ENCODE results near the gene SPTSSA.
A peak's percentile ranks its signal among the peaks of the same experiment; 100 is the strongest.

Gene SPTSSA

DNA sequence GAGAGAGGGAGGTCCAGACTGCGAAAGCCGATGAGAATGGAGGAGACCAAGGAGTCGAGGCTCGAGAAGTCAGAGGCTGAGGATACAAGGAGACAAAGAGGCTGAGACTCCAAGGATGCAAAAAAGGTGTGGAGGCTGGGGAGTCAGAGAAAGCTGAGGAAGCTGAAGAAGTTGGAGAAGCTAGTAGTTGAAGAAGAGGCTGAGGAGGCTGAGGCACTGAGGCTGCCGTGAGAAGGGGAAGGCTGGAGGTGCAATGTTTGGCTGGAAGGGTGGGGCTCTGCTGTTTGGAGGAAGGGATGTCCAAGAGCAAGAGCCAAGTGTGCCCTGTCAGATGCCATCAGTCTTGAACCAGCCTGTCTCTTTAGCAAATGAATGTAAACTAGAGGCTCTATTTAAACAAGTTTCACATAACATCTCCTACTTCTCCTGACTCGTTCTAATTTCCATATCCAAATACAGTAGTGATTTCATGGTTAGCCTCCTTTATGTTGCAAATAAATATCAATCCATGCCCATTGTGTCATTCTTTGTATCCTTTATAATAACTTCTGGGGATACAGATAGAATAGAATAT lies 10.8 kb upstream of the SPTSSA start:
- DNase-seq (ENCODE audit: extremely low read depth in 1 of 2, low read depth in 1 of 2), result no peak

DNA sequence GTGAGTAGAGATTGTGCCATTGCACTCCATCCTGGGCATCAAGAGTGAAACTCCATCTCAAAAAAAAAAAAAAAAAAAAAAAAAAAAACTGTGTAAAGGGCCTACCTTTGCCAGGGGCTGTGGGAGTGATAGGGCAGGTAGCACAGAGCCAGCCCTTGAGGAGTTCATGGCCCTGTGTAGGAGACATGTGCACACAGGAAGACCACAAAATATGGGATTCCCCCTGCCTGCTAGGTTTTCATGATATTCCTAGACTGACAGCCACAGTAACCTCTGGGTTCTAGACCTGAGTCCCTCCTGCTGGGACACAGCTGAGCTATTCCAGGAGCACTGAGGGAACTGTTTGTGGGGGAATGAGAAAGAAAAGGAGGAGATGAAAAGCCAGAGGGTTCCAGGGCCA lies 8.3 kb upstream of the SPTSSA start:
- DNase-seq (ENCODE audit: extremely low read depth in 1 of 2, low read depth in 1 of 2), result no peak

DNA sequence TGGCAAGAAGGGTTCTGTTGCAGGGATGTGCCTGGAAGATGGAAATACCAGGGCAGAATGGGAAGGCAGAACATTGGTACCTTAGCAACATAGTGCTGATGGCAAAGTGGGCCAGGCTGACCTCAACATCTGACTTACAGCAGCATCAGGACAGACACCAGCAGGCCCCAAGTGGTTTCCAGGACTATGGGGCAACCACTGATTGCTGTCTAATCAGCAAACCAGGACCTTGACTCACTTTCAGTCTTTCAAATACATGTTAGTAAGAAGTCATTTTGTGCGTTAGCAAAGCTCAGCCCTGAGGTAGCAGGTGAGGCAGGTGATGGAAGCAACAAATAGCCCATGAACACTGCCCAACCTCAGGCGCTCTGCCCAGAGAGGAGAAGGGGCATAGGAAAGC lies 4.7 kb upstream of the SPTSSA start:
- no peak for DNase-seq (ENCODE audit: extremely low read depth in 1 of 2, low read depth in 1 of 2)

DNA sequence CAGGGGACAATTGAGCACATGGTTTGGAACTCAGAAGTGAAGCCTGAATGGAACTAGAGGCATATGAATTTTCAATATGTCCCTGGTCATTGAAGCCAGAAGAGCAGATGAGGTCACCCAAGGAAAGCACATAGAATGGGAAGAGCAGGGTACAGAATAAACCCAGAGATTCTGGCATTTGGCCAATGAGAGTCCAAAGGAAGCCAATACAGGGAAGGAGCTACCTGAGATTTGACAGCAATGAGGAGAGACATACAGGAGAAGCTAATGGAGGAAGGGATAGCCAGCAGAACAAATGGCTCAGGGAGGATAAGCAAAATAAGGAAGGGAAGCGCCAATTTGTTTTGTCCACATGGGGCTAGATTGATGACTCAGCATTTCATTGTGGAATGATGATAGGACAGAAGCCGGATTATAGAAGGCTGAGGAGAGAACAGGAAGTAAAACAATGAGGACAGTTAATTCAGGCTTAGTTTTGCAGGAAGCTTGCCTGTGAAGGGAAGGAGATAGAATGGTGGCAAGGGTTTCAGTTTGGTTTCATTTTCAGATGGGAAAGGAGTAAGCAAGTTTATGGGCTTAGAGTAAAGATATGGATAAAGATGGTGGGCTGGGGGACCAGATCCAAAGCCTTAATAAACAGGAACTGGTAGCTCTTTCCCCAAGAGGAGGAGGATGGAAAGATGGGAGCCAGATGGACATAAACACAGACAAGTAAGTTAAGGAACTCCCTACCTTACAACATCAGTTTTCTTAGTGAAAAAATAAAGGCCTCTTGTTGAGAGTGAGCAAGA lies 3.2 kb upstream of the SPTSSA start:
- no peak for DNase-seq (ENCODE audit: extremely low read depth in 1 of 2, low read depth in 1 of 2)

DNA sequence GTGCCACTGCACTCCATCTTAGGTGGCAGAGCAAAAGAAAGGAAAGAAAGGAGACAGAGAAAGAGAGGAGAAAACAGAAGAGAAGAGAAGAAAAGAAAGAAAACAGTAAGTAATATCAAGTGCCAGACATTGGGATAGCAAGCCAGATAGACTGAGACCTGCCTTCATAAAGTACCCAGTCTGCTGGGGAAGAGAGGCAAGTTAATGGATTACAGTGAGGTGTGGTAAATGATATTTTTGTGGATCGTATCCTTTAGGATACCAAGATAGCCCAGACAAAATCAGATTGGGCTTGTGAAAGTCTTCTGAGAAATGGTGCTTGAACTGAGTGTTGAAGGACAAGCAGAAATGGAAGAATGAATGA lies 1.5 kb upstream of the SPTSSA start:
- DNase-seq (ENCODE audit: extremely low read depth in 1 of 2, low read depth in 1 of 2), result no peak

DNA sequence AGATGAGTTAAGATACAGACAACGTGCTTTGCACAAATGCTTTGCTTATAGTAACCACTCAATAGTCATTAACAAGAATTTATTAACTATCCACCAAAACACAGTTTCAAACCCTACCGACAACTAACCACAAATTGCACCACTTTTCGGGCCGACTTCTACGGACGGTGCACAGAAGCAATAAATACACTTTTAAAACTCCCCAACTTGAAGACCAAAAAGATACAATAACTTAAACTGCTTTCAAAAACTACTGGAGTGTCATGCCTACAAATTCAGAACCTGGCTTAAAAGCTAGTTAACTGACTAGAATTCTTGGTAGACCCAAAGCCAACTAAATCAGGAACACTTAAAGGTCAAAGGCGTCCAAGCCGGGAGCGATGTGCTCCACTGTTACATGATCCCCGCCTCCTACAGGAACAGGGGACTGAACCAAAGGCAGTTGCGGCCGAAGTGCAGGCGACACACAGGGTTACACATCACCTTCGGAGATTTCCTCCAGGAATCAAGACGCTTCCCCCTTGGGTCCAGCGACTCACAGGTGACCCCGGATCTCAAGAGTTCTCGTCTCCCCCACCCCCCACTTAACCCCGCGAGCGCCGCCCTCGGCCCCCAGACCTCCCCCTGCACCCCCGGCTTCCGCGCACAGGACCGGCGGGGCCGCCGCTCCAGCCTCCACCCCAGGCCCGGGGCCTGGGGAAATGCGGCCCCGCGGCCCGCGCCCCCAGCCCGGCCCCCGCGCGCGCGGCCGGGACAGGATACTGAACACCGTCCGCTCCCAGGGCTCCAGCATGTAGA lies 507 bp downstream of the SPTSSA start:
- peak in 1 of 2 donors; percentile 1 for DNase-seq (ENCODE audit: extremely low read depth in 1 of 2, low read depth in 1 of 2)

DNA sequence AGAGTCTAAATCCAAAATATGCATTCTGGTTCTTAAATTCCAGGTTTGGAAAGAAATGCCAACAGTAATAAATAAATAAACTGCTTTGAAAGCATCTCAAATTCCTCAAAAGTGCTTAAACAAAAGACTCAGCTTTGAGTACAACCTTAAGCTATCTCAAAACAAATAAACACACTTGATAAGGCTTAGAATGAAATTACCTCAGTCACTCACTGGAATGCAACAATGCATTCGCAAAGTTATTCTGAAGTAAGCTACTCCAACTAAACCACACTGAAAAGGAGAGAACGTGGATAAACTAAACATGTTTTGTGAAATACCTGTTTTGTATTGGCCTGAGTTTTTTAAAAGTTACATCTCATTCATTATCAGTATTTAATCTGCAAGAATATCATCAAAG lies 1.2 kb downstream of the SPTSSA start:
- no peak for DNase-seq (ENCODE audit: extremely low read depth in 1 of 2, low read depth in 1 of 2)

DNA sequence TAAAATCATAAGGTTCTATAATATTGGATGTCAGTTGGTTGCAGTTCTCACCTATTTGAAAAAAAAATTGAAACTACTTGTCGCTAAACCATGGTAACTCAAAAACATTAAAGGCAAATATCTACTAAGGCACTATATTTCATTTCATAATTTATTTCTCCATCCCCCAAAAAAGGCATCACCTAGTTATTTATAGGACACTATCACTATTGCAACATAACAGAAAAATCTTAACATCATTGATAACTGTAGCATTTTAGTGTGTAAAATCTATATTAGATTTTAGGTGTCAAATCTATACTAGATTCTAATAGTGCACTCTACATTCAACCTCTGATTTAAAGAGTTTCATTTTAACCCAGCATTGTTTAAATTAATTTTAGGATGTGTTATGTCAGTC lies 1.7 kb downstream of the SPTSSA start:
- no peak for DNase-seq (ENCODE audit: extremely low read depth in 1 of 2, low read depth in 1 of 2)

DNA sequence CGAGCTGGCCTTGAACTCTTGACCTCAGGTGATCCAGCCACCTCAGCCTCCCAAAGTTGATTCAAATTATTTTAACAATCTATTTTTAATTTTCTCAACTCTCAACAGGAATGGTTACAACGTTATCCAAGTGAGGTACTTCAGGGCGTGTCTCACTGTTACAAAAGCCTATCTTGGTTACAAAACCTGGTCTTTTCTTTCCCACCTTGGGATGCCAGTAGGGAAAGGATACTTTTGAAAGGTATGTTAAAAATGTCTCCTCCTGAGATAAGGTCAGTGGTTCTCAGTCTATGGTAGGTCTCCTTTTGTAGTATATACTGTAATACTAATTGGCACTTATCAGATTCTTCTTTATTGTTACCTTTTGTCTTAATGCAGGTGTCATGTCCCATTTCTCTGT lies 4.9 kb downstream of the SPTSSA start:
- DNase-seq (ENCODE audit: extremely low read depth in 1 of 2, low read depth in 1 of 2), result no peak

DNA sequence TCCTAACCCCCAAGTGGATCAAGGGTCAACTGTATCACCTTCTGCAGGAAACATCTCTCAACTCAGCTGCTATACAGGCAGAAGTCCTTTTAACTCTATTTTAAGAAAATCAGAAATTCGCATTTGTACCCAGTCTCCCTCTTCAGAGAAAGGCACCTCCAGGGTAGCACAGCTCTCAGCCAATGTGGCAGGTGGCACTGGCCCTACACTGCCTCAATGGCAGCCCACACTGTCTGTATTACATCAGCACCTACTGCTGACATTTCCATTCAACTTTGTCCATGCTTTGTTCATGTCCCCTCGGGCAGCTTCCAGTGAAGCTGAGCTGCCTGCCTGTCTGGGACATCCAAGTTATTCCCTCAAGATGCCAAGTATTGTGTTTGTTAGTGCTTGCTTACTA lies 8.8 kb downstream of the SPTSSA start:
- no peak for DNase-seq (ENCODE audit: extremely low read depth in 1 of 2, low read depth in 1 of 2)

DNA sequence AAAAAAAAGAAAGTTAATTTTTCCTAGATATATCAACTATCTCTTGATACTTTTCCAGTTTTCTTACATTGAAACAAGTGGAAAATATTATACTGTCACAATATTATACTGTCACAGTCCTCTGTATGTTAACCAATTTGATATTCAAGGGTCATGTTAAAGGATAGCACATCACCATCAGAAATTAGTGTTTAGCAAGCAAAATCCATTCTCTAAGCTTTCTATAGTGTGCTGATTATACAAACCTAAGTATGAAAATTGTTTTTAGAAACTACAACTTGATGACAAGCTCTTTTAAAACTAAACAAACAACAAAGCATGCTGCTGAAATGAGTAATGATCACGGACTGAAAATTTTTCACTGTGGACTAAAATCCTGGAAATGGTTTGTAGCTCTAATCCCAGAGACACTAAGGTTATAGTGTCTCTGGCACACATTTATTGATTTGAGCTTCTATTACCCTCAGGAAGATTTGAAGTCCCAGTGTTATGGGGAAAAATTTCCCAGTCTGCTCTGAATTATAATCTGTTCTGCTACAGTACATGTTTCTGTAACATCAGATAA lies 9.7 kb downstream of the SPTSSA start:
- no peak for DNase-seq (ENCODE audit: extremely low read depth in 1 of 2, low read depth in 1 of 2)

DNA sequence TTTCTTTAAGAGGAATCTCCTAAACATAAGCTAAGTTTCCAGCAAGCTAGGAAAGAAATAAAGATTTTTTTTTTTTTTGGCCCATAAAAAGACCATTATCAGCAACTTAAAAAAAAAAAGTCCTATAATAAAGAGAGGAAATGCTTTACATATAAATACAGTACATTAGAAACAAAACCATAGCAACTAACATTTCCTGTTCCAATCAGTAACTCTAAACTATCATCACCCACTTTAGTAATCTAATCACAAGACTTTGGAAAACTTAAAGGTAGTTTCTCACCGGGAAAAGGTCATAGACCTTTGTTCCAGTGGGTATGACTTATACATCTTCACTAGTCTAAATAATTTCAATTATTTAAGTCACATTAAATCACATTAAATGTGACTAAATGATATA lies 11.1 kb downstream of the SPTSSA start:
- no peak for DNase-seq (ENCODE audit: extremely low read depth in 1 of 2, low read depth in 1 of 2)

DNA sequence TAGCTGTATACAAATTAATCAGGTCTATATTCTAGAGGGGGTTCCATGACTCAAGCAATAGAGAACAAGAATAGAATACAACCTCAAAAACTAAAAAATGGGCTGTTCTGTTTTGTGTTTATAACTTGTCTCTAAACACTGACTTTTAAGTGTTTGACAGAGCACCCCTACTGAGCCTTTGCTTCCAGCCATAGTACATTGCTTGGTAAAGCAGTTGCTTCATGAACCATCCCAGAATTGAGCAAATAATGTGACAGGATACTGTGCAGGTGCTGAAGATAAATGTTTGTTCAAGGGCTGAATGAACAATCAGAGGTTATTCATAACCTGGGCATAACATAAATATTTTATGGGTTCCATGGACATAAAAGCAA lies 11.5 kb downstream of the SPTSSA start:
- DNase-seq (ENCODE audit: extremely low read depth in 1 of 2, low read depth in 1 of 2), result no peak

DNA sequence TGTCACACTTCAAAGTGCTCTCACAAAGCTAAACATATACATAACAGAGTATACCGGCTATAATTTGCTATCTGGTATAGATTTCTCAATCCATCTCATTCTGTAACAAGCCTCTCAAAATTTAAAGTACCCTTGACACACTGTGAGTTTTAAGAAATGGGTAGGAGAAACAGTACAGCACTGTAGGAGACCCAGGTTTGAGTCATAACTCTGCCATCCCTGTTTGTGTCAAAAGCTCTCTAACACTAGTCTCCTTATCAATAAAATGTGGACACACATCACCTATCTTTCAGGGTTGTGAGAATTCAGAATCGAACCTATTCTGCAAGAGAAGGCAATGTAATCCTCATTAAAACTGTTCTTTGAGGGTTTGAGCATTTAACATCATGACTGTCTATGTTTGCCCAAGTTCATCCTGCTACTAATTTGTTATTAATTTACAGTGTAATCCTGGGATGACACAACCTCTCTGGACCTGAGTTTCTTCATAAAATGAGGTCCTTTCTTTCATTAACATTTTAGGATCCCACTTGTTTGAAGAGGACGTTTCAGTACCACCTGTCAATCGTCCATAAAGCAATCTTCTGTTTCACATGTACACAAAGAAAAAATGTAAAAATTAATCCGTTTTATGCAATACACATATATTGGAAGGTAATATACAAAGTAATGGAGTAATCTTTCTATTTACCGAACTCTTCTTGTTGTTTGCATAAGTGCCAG lies 12.1 kb downstream of the SPTSSA start:
- no peak for DNase-seq (ENCODE audit: extremely low read depth in 1 of 2, low read depth in 1 of 2)

DNA sequence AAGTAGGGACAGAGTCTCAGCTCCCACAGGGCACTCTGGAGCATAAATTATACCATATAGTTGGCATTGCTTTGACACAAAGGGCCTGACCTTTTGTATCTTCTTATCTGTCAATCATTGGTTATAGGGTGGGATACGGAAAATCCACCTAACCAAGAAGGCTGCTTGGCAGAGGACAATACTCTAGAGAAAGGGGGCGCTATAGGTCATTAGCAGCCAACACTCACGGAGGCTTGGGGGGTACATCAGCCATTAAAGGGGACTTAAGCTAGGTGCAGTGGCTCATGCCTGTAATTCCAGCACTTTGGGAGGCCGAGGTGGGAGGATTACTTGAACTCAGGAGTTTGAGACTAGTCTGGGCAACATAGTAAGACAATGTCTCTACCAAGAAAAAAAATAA lies 22.9 kb downstream of the SPTSSA start:
- no peak for DNase-seq (ENCODE audit: extremely low read depth in 1 of 2, low read depth in 1 of 2)

DNA sequence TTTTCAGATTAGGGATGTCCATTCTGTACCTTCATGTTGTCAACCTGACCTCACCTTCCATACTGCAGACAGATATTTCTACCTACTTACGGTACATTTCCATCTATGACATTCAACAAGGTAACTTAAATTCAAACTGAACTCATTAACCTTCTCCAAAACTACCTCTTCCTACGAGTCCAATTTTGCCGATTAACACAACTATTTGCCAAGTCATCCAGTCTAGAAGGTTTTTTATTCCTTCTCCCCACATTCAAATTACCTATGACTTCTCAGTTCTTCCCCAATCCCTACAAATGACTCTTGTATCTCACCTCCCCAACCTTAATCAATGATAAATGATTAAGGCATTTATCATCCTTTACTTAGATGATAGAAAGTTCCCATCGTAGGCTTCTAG lies 23.6 kb downstream of the SPTSSA start:
- DNase-seq (ENCODE audit: extremely low read depth in 1 of 2, low read depth in 1 of 2), result no peak

DNA sequence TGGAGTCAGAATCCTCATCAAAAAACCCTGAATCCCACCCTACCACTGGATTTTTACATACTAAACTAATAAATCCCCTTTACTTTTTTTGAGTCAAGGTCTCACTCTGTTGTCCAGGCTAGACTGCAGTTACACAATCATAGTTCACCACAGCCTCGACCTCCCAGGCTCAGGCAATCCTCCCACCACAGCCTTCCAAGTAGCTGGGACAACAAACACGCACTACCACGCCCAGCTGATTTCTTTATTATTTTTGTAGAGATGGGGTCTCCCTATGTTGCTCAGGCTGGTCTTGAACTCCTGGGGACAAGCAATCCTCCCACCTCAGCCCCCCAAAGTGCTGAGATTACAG lies 24.3 kb downstream of the SPTSSA start:
- DNase-seq (ENCODE audit: extremely low read depth in 1 of 2, low read depth in 1 of 2), result no peak

DNA sequence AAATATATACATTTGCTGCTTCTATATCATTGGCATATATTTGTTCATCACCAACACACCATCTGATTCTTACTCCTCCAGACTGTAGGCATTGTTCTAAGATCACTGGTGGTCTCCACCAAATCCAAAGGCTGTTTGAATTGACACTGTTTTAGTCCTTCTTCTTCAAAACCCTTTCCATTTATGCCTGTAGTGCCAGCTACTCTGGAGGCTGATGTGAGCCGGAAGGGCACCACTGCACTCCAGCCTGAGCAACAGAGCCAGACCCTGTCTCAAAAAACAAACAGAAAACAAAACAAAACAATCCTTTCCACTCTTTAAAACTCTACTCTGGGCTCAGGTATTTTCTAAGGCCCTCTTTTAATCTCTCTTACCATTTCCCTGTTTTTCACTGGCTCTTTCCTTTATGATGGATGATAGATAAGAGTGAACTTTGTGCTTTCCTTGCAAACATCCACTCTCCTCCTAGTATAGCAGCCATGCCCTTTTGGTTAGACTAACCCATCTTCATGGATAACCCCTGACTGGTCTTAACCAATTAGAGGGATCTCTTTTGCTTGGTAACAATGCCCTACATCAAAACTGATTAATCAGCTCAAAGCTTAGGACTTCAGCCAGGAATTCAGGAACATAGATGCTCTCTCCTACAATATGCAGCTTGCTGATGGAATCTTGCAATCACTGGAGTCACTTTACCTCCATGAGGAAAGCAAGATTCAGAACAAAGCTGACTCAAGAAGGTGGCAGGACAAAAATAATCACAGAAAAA lies 24.9 kb downstream of the SPTSSA start:
- DNase-seq (ENCODE audit: extremely low read depth in 1 of 2, low read depth in 1 of 2), result no peak

DNA sequence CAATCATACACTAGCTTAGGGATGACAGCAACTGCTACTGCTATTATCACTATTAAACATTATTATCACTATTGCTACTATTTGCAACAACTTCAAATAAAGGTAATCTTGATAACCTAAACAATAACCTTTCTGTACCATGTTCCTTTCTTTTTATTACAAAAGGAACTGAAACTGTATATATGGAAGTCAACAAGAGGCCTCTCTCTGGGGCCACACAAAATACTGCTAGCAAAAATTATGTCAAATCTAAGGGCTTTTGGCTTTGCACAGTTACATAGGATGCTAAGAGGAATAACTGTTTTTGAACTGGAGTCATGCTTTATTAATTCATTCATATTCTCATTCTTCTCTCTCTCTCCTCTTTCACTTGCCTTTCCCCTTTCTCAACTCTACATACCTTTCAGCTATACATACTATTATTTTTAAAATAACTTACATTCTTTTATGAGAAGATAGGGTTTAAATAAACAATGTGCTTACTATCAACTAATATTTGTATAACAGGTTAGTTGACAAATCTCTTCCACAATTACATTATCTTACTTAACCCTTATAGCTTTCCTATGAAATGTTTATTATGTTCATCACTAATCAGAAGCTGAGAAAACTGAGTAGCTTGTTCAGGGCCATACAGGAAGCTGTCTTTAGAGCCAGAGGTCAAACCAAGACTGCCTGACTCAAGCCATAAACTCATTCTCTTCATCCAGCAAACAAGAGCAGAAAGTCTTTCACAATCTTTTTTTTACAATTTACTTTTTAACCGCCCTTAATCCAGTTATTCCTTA lies 25.7 kb downstream of the SPTSSA start:
- DNase-seq (ENCODE audit: extremely low read depth in 1 of 2, low read depth in 1 of 2), result no peak

DNA sequence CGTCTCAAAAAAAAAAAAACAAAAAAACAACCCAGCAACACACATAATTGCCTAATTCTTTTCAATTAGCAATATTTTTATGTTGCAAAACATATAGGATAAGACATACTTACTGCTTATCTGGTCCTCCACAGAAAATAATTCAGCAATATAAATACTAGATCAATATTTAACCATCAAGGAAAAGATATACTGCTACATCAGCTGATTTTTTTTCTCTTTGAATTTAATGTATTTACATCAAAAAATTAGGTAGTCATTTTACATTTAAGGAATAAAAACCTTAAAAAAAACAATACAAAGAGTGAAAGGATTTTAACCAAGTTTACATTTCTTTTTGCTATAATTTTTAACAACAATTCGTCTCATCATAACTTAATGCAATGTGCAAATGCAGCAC lies 28.1 kb downstream of the SPTSSA start:
- DNase-seq (ENCODE audit: extremely low read depth in 1 of 2, low read depth in 1 of 2), result no peak

Measured in activated CD8-positive, alpha-beta memory T cell treated with anti-CD3 and anti-CD28 coated beads for 1 hour (primary cell).